A549 treated with DMSO at 1 μM for 4 hours (cell line): ENCODE results near the gene GFM2. TPM values are rescaled to one million over a fixed set of nuclear protein-coding genes. Genes with fewer than 3 reads are reported as not detected.

Experiments
- total RNA-seq: library from RNA; stranded (reverse); fragments of 200-300 nt; extraction: Qiagen RNA extraction; gene quantifications from 5 replicates; pipeline ENCODE4 v1.2.3, GENCODE V29; 2022; ENCODE audit warnings: low read depth

GFM2 gene, protein sequence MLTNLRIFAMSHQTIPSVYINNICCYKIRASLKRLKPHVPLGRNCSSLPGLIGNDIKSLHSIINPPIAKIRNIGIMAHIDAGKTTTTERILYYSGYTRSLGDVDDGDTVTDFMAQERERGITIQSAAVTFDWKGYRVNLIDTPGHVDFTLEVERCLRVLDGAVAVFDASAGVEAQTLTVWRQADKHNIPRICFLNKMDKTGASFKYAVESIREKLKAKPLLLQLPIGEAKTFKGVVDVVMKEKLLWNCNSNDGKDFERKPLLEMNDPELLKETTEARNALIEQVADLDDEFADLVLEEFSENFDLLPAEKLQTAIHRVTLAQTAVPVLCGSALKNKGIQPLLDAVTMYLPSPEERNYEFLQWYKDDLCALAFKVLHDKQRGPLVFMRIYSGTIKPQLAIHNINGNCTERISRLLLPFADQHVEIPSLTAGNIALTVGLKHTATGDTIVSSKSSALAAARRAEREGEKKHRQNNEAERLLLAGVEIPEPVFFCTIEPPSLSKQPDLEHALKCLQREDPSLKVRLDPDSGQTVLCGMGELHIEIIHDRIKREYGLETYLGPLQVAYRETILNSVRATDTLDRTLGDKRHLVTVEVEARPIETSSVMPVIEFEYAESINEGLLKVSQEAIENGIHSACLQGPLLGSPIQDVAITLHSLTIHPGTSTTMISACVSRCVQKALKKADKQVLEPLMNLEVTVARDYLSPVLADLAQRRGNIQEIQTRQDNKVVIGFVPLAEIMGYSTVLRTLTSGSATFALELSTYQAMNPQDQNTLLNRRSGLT
- total RNA-seq: 25.8 to 30.3 TPM (median 26.9 TPM) in 5 replicates

DNA sequence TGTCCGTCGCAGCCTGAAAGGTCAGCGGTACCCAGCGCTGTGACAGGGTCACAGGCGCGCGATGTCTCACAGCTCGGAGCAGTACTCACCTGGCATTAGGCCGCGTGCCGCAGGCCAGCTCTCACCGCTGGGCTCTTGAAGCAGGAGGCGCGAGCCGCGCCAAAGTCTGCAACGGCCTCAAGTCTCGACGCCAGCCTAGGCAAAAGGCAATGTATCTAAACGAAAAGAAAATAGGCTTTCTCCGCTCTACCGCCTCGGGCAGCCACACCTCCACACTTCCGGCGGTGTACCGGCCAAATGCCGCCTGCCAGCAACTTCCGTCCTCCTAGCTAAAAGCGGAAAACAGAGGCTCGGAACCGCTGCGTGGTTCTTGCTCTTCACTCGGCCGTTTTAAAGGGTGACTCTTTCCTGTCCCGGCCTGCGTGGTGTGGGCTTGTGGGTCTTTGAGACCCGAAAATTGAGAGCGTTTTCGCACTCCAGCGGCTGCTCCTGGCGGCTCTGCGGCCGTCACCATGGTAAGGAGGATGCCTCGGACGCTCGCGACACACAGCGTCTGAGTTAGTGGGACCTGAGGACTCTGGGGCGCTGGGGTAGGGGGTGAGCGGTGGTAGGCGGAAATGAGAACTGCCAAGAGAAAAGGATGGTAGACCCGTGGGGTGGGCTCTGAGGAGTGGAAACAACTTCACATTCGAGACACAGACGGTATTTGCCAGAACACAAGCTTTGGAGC is at the start of gene GFM2, which contains the start of gene NSA2:
GFM2 (minus strand) TSS at position 269 of the 730 bp plus-strand sequence. CDS start 3,375 bp downstream, outside the sequence.
NSA2 (plus strand) TSS at position 401 of the 730 bp plus-strand sequence; CDS start at position 513, 112 bp downstream.

DNA sequence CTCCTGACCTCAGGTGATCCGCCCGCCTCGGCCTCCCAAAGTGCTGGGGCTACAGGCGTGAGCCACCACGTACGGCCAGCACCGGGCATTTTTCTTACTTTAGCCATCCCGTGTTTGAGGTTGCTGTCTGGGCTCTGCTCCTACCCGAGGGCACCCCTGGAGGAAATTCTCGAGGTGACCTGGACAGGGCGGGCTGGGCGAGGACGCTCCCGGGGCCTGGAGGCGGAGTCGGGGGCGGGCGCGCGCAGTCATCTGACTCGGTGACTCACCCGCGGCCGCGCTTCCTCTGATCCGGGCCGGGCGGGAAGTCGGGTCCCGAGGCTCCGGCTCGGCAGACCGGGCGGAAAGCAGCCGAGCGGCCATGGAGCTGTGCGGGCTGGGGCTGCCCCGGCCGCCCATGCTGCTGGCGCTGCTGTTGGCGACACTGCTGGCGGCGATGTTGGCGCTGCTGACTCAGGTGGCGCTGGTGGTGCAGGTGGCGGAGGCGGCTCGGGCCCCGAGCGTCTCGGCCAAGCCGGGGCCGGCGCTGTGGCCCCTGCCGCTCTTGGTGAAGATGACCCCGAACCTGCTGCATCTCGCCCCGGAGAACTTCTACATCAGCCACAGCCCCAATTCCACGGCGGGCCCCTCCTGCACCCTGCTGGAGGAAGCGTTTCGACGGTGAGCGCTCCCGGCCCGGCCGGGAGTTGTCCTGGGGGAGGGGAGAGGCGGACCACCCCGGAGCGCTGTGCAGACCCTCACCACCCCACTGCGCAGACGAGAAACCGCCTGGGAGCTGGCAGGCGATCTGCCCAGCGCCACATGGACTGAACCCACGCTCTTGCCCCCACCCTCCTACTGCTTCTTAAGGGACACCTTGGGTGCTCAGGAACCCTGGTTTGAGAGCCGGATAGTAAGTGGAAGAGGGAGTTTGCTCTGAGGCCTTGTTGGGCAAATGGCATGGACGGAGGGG is 81.7 kb downstream of the GFM2 start, which contains the start of gene HEXB:
HEXB (plus strand) TSS at position 334 of the 952 bp plus-strand sequence; CDS start at position 362, 28 bp downstream.

Other genes starting within 250 kb of the GFM2 start
- 13.8 to 17.1 TPM (median 14.9 TPM) in 5 replicates for gene ENC1, start 126.4 kb downstream of the GFM2 start, total RNA-seq
- gene HEXB, start 81.9 kb downstream of the GFM2 start, total RNA-seq: 118 to 129 TPM (median 120 TPM) in 5 replicates
- 127 to 136 TPM (median 130 TPM) in 5 replicates for gene NSA2, start 132 bp upstream of the GFM2 start, total RNA-seq
- 4.8 to 9.2 TPM (median 7.2 TPM) in 5 replicates for gene FAM169A, start 99.3 kb upstream of the GFM2 start, total RNA-seq